IMR-90 (cell line): ENCODE measurements around the gene SYNRG.

Experiments used
- CTCF ChIP-seq: conservative IDR thresholded peaks from 2 replicates; pipeline ENCODE4 v1.5.1; 2012; ENCODE audit warnings: mild to moderate bottlenecking, low read depth, low read length, improper control_type of control experiment
- MXI1 ChIP-seq: IDR thresholded peaks from 2 replicates; pipeline ENCODE4 v1.6.1; 2012; ENCODE audit warnings: low read depth, mild to moderate bottlenecking, low read length, moderate library complexity, borderline replicate concordance
- POLR2A ChIP-seq: IDR thresholded peaks from 2 replicates; pipeline ENCODE4 v1.6.1; 2012; ENCODE audit warnings: mild to moderate bottlenecking, low read depth, low read length
- RFX5 ChIP-seq: IDR thresholded peaks from 2 replicates; pipeline ENCODE4 v1.8.0; 2012; ENCODE audit warnings: low read depth, mild to moderate bottlenecking, low read length, moderate library complexity

- TF ChIP-seq POLR2A = no peak
- TF ChIP-seq MXI1 = no peak
- TF ChIP-seq CTCF = no peak
- TF ChIP-seq RFX5 = no peak
These were observed 1.8 kb upstream of the SYNRG start for GRCh38 chr17:37610971-37611370.
